ENCODE results near the gene SIX3.

The SIX3 gene

GRCh38 chr2:44944102-44944951 lies 2.8 kb downstream of the SIX3 start:
- no peak for DNase-seq

- no peak for DNase-seq
These were observed 3.6 kb downstream of the SIX3 start for GRCh38 chr2:44944952-44945612.

- DNase-seq: no peak
These were observed 4.3 kb downstream of the SIX3 start for GRCh38 chr2:44945676-44946371.

GRCh38 chr2:44946372-44947027 lies 5.0 kb downstream of the SIX3 start:
- no peak for DNase-seq

GRCh38 chr2:44947028-44947375 lies 5.5 kb downstream of the SIX3 start:
- DNase-seq: no peak

- DNase-seq: no peak
These were observed 7.2 kb downstream of the SIX3 start for GRCh38 chr2:44948565-44949328.

GRCh38 chr2:44949329-44950151 lies 8.0 kb downstream of the SIX3 start:
- DNase-seq: no peak

- DNase-seq: no peak
These were observed 9.1 kb downstream of the SIX3 start for GRCh38 chr2:44950646-44951045.

- no peak for DNase-seq
These were observed 9.6 kb downstream of the SIX3 start for GRCh38 chr2:44951124-44951523.

GRCh38 chr2:44951714-44952113 lies 10.2 kb downstream of the SIX3 start:
- no peak for DNase-seq

GRCh38 chr2:44952143-44952805 lies 10.8 kb downstream of the SIX3 start:
- peak; percentile 46 for DNase-seq

GRCh38 chr2:44952806-44953498 lies 11.4 kb downstream of the SIX3 start:
- DNase-seq: no peak

GRCh38 chr2:44953499-44953883 lies 12.0 kb downstream of the SIX3 start:
- no peak for DNase-seq

- no peak for DNase-seq
These were observed 13.0 kb downstream of the SIX3 start for GRCh38 chr2:44954447-44954888.

GRCh38 chr2:44954889-44955592 lies 13.5 kb downstream of the SIX3 start:
- DNase-seq: no peak

GRCh38 chr2:44955593-44956392 lies 14.3 kb downstream of the SIX3 start:
- DNase-seq: peak; percentile 77

GRCh38 chr2:44956843-44957242 lies 15.3 kb downstream of the SIX3 start:
- no peak for DNase-seq

- DNase-seq: no peak
These were observed 16.3 kb downstream of the SIX3 start for GRCh38 chr2:44957656-44958327.
